Astrocyte (in vitro differentiated cells and primary cell): Measurements from ENCODE around the gene CYTH4.

Experiments
- EZH2 ChIP-seq: IDR thresholded peaks from 2 replicates; pipeline ENCODE4 v1.6.1; 2012; ENCODE audit warnings: mild to moderate bottlenecking, low read length, inconsistent platforms; ENCODE audit not compliant: insufficient read depth
- TF ChIP-seq, protein P1 (sequence below): IDR thresholded peaks from 2 replicates; pipeline ENCODE4 v1.5.1; 2011; ENCODE audit warnings: low read depth, mild to moderate bottlenecking, inconsistent platforms, low read length, moderate library complexity; ENCODE audit not compliant: insufficient read depth

DNA sequence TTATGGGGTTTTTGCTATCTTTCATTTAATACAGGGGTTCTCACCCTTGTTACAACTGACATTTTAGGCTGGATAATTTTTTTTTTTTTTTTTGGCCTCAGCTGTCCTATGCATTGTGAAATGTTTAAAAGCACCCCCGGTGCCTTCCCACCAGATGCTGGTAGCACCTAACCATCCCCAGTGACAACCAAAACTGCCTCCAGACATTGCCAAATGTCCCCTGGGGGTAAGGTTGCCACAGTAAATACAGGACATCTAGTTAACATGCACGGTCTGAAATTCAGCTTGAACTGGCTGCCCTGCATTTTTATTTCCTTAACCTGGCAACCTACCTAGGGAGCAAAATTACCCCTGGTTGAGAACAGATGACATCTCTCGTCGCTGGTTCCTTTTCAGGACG lies 72.4 kb downstream of the CYTH4 start:
- TF ChIP-seq, protein P1, sequence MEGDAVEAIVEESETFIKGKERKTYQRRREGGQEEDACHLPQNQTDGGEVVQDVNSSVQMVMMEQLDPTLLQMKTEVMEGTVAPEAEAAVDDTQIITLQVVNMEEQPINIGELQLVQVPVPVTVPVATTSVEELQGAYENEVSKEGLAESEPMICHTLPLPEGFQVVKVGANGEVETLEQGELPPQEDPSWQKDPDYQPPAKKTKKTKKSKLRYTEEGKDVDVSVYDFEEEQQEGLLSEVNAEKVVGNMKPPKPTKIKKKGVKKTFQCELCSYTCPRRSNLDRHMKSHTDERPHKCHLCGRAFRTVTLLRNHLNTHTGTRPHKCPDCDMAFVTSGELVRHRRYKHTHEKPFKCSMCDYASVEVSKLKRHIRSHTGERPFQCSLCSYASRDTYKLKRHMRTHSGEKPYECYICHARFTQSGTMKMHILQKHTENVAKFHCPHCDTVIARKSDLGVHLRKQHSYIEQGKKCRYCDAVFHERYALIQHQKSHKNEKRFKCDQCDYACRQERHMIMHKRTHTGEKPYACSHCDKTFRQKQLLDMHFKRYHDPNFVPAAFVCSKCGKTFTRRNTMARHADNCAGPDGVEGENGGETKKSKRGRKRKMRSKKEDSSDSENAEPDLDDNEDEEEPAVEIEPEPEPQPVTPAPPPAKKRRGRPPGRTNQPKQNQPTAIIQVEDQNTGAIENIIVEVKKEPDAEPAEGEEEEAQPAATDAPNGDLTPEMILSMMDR, result no peak
- no peak for TF ChIP-seq EZH2
